GM18505 (cell line): Measurements from ENCODE around the gene RIT1.
"Not testable (repeated sequence)": the region's sequence is repeated elsewhere in the genome, so short reads cannot be mapped to it uniquely, and the experiment has no call there.

ENCODE experiments used
- ATAC-seq: cut with Tn5 transposase; IDR thresholded peaks from one replicate; pipeline ENCODE4 v1.9.1; 2021; ENCODE audit not compliant: unreplicated experiment
- POLR2A ChIP-seq: IDR thresholded peaks from 4 replicates; pipeline ENCODE4 v1.6.1; 2011; ENCODE audit warnings: borderline replicate concordance; ENCODE audit not compliant: insufficient read depth, insufficient read length; ENCODE audit errors: extremely low read depth

The RIT1 gene

DNA sequence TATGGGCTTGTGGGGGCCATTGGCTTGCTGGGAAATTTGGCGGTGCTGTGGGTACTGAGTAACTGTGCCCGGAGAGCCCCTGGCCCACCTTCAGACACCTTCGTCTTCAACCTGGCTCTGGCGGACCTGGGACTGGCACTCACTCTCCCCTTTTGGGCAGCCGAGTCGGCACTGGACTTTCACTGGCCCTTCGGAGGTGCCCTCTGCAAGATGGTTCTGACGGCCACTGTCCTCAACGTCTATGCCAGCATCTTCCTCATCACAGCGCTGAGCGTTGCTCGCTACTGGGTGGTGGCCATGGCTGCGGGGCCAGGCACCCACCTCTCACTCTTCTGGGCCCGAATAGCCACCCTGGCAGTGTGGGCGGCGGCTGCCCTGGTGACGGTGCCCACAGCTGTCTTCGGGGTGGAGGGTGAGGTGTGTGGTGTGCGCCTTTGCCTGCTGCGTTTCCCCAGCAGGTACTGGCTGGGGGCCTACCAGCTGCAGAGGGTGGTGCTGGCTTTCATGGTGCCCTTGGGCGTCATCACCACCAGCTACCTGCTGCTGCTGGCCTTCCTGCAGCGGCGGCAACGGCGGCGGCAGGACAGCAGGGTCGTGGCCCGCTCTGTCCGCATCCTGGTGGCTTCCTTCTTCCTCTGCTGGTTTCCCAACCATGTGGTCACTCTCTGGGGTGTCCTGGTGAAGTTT is 30.8 kb upstream of the RIT1 start:
- no peak for TF ChIP-seq POLR2A
- no peak for ATAC-seq

DNA sequence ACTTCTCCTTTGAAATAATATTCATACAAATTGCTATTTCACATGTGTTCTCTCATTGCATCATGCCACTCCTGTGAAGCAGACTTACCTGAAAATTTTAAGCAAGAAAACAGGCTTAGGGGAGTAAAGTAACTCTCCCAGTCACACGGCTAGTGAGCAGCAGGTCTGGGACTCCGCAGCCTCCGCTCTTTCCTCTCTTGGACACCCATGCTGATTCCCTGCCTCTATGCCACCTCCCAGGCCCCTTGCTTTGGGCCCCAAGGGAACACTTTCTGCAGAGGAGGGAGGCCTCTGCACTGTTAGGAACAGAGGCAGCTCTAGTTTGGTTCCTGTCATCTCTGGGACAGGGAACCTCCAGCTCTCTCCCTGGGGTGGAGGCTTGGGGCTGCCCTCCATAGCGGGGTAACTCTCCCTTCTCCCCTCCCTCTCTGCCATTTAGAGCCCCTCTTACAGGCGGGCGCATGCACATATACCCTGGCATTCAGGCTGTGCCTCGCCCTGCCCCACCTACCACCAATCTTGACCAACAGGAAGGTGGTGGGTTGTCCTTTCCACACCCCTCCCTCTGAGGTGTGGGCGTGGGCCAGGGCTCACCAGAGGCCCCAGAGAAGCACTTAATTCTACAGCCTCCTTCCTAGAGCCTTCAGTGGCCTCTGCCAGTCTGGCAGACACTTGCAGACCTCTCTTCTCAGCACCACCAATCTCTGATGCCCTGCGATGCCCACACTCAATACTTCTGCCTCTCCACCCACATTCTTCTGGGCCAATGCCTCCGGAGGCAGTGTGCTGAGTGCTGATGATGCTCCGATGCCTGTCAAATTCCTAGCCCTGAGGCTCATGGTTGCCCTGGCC is 30.1 kb upstream of the RIT1 start, which contains the start of gene RXFP4:
Gene RXFP4, plus strand, starts transcription at position 646 of the 852 bp plus-strand sequence. Its CDS starts 72 bp downstream, at position 718.
- TF ChIP-seq POLR2A: peak; percentile 37
- no peak for ATAC-seq

DNA sequence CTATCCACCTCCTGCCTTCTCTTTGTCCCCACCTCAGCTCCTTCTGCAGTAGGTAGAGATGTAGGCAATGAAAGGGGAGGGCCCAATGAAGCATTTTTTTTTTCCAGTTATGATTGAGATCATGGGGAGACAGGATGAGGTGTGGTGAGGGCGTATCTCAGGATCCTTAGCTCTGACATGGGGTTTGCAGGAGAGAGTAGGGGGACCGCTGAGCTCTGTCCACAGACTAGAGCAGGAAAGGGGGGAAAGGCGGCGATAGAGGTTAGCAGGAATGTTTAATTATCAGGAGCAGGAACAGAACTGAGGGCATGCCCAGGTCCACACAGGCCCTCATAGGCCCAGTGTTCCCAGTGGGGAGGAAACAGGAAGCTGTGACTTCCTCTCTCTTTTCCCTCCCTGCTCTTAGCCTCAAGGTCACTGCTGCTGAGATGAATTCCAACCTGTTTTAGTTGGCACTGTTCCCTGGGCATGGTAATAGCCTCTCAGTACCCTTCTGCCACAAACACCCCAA is 29.4 kb upstream of the RIT1 start:
- no peak for ATAC-seq
- TF ChIP-seq POLR2A: no peak

DNA sequence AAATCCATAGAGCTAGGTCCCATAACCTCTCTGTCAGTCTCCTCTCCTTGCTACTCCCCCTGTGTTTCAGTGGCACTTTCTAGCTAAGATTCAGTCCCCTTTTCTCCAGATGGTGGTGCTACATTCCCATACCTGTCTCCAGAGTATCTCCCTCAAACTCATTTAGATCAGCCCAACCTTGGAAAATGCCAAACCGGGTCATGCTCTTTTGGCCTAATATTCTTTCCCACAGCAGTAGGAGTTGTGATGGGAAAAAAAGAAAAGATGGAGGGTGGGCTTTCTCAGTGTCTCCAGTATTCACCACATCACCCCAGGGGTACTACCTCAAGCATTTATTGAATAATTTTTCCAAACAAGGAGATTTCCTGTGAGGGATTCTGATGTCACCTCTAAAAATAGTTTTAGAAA is 27.1 kb upstream of the RIT1 start:
- no peak for TF ChIP-seq POLR2A
- no peak for ATAC-seq

DNA sequence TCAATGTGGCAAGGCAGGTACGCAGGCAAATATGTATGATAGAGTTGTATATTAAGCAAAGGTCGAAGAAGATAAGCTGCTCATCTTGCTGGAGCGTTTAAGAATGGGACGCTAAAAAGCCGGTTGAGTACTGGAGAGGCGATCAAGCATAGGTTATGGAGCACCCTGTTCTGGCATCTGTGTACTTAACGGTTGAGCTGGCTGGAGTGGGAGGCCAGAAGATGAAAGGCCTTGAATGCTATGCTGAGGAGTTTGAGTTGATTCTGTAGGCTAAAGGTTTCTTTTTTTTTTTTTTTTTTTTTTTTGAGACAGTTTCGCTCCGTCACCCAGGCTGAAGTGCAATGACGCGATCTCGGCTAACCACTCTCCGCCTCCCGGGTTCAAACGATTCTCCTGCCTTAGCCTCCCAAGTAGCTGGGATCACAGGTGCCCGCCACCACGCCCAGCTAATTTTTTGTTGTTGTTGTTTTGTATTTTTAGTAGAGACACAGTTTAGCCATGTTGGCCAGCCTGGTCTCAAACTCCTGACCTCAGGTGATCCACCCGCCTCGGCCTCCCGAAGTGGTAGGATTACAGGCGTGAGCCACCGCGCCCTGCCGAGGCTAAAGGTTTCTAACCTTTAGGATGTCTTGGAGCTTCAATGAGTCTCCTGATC is 23.9 kb upstream of the RIT1 start:
- ATAC-seq: no peak
- TF ChIP-seq POLR2A: no peak

DNA sequence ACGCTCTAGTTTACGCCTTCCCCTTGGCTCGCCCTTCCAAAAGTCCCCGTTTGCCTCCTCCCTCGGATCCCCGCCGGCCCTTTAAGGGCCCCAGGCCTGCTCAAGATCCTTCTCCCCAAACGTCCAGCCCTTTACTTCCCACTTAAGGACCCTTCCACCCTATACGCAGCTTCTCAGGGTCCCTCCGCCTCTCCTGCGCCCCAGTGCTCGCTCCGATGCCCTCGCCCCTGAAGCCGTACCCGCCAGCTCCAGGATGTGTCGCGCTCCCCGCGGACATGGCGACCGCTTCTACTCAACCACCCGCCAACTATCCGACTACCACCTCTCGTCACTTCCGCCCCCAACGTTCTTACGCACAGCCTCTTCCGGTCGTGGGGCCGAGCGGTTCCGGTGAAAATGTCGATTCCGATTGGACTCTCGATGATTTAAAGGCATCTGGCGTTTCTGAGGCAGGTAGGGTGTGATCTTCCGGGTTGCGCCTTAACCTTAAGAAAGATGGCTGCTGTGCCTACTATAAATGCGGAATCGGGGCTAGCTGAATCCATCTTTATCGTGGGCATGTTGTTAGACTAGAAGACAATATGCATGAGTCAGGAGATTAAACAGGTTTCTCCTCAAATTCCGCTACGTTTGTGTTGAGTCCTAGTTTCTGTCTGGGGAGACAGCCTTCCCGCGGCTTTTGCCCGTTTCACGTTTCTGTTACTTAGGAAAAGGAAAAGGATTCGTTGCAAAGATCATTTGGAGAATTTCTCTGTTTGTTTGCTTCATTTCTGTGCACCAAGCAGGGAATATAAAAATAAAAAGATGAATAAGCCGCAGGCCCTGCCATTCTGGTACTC is 23.2 kb upstream of the RIT1 start, which contains the start of gene KHDC4:
Gene KHDC4, minus strand, starts transcription at position 317 of the 839 bp plus-strand sequence. Its CDS starts 40 bp downstream, at position 277.
- peak; percentile 98 for TF ChIP-seq POLR2A
- ATAC-seq: peak; percentile 87

DNA sequence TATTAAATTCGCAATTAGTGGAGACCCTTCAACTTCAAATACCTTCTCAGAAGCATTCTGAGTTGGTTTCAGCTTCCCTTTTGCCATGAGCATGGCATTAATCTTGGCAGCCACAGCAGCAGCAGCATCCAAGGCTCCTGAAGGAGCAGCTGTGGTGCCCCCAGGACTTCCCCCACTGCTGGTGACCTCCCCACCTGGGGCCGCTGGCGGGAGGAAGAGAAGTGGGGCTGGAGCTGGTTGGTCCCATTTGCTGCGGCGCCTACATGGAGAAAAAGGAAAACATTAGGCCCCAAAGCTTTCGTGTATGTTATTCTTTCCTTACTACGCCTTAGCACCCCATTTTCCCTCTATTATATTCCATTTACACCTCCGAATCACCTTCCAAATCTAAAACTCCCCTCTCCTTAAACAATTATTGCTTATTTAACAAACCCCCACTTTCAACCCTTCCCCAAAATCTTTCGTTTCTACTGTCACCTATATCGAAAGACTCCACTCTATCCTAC is 22.5 kb upstream of the RIT1 start:
- no peak for TF ChIP-seq POLR2A
- no peak for ATAC-seq

DNA sequence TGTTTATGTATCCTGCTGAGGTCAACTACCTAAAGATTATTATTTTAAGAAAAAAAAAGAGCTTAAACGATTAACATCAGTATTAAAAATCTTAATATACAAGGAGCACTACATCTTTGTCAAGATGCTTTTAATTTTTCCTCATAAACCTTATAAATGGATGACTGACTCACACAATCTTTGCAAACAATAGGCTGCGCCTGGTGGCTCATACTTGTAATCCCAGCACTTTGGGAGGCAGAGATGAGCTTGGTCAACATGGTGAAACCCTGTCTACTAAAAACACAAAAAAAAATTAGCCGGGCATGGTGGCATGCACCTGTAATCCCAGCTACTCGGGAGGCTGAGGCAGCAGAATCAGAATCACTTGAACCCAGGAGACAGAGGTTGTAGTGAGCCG is 21.3 kb upstream of the RIT1 start:
- no peak for ATAC-seq
- TF ChIP-seq POLR2A: no peak

DNA sequence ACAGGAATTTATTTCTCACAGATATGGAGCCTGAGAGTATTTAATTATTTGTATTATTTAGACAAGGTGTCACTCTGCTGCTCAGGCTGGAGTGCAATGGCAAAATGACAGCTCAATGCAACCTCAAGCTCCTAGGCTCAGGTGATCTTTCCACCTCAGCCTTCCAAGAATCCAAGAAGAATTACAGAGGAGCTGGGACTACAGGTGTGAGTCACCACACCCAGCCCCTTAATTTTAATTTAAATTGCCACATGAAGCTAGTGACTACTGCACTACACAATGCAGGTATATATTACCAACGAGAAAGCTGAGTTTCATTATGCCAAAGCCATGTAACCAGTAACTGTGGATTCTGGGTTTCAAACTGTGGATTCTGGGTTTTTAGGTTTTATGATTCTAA is 20.9 kb upstream of the RIT1 start:
- no peak for ATAC-seq
- no peak for TF ChIP-seq POLR2A

DNA sequence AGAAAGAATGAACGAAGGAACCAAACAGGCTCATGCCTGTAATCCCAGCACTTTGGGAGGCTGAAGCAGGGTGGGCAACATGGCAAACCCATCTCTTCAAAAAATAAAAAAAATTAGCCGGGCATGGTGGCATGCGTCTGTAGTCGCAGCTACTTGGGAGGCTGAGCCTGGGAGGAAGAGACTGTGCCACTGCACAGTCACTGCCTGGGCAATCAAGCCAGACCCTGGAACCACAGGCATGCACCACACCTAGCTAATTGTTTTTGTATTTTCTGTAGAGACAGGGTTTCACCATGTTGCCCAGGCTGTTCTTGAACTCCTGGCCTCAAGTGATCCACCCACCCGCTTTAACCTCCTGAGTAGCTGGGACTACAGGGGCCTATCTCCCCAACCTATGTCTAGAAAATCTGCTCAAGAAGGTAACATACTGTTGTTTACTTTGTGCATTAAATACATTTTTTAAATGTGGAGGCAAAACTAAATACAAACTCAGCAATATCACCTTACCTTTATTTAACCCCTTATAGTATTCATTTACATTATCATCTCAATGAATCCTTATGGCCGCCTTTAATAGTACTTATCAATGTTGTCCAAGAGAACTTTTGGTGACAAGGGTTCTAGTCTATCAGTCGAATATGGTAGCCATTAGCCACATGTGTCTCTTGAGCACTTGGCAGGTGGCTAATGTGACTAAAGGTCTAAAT is 20.3 kb upstream of the RIT1 start:
- TF ChIP-seq POLR2A: no peak
- ATAC-seq: no peak

DNA sequence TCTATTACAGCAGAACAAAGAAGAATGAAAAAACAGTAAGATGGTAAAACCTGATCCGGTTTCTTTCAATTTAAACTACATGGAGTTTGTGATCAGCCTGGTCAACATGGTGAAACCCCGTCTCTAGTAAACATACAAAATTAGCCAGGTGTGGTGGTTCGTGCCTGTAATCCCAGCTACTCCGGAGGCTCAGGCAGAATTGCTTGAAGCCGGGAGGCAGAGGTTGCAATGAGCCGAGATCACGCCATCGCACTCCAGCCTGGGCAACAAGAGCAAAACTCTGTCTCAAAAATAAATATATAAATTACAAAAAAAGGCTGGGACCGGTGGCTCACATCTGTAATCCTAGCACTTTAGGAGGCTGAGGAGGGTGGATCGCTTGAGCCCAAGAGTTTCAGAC is 19.6 kb upstream of the RIT1 start:
- ATAC-seq: not testable (repeated sequence)

DNA sequence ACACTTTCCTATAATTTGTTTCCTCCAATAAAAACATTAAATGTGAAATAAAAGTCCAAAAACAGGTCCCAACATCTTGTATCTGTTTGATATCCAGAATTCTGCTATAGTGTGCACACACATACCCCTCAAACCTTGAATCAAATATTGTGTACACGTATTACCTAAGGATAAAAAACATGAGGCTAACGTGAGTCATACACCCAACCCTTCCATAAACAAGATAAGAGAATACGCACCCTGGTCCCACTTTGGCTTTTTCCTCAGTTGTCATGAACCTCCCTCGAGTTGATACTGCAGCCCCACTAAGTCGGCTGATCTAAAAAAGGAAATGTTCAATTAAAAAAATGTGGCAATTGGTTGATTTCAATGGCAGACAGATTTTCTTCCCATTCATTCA is 17.9 kb upstream of the RIT1 start:
- ATAC-seq: no peak
- TF ChIP-seq POLR2A: no peak
